CD14-positive monocyte (primary cell): ENCODE measurements around the gene BCAT1. TPM values are rescaled to one million over a fixed set of nuclear protein-coding genes. Genes with fewer than 3 reads are reported as not detected.

Source experiments
- DNase-seq, 3 donors: peaks; one replicate each; pipeline ENCODE4 v3.0.0-alpha.2; 2011 to 2022
- H2AFZ ChIP-seq: 2 replicates; pipeline ENCODE4 v1.6.0; 2012; ENCODE audit warnings: mild to moderate bottlenecking, low read depth, low read length, inconsistent platforms; ENCODE audit not compliant: insufficient read depth, poor library complexity, severe bottlenecking
- H3K27ac ChIP-seq, 2 donors: 1 replicate in 1 of 2; 2 replicates in 1 of 2; pipeline ENCODE4 v1.5.1; 2012 to 2013; ENCODE audit warnings: low read length in 2 of 2, control low read depth in 1 of 2, inconsistent platforms in 1 of 2, low read depth in 1 of 2, mild to moderate bottlenecking in 1 of 2
- H3K27me3 ChIP-seq, 2 donors: one replicate each; pipeline versions ENCODE4 v1.6.0 to v1.6.1; 2011 to 2013; ENCODE audit warnings: low read length in 2 of 2; ENCODE audit not compliant: control insufficient read depth in 2 of 2, insufficient read depth in 2 of 2
- H3K36me3 ChIP-seq, 2 donors: replicated peaks in 1 of 2; 1 replicate in 1 of 2; 2 replicates in 1 of 2; pipeline versions ENCODE4 v1.5.1 to v1.6.1; 2012 to 2013; ENCODE audit warnings: low read length in 2 of 2, control low read depth in 1 of 2, inconsistent platforms in 1 of 2, mild to moderate bottlenecking in 1 of 2; ENCODE audit not compliant: insufficient read depth in 2 of 2, control insufficient read depth in 1 of 2
- H3K4me1 ChIP-seq, 2 donors: 1 replicate in 1 of 2; 2 replicates in 1 of 2; pipeline versions ENCODE4 v1.5.1 to v1.6.1; 2012 to 2013; ENCODE audit warnings: low read length in 2 of 2, control low read depth in 1 of 2, inconsistent platforms in 1 of 2, mild to moderate bottlenecking in 1 of 2, moderate library complexity in 1 of 2; ENCODE audit not compliant: insufficient read depth in 2 of 2, control insufficient read depth in 1 of 2
- H3K4me2 ChIP-seq: replicated peaks from 2 replicates; pipeline ENCODE3; 2012; ENCODE audit warnings: low read length, moderate library complexity, mild to moderate bottlenecking; ENCODE audit not compliant: poor library complexity, severe bottlenecking; ENCODE audit errors: extremely low read depth
- H3K4me3 ChIP-seq, 3 experiments: fragments of 200-600 bp in 1 of 3; sonication (generic) in 1 of 3; replicated peaks in 1 of 3; 1 replicate in 2 of 3; 2 replicates in 1 of 3; pipeline ENCODE4 v1.5.1; 2011 to 2013; ENCODE audit warnings: low read length in 3 of 3, mild to moderate bottlenecking in 3 of 3, control low read depth in 2 of 3, low read depth in 2 of 3, inconsistent platforms in 1 of 3, moderate library complexity in 1 of 3
- H3K79me2 ChIP-seq: 2 replicates; pipeline ENCODE4 v1.6.0; 2012; ENCODE audit warnings: mild to moderate bottlenecking, control low read depth, inconsistent platforms, low read length, moderate library complexity; ENCODE audit not compliant: insufficient read depth
- H3K9ac ChIP-seq: 2 replicates; pipeline ENCODE4 v1.6.0; 2017; ENCODE audit warnings: low read length, mild to moderate bottlenecking; ENCODE audit not compliant: insufficient read depth, poor library complexity, severe bottlenecking
- H3K9me3 ChIP-seq, 2 donors: replicated peaks in 1 of 2; 1 replicate in 1 of 2; 2 replicates in 1 of 2; pipeline versions ENCODE4 v1.5.1 to v1.6.1; 2012 to 2013; ENCODE audit warnings: low read length in 2 of 2, control low read depth in 1 of 2; ENCODE audit not compliant: control insufficient read depth in 1 of 2, insufficient read depth in 1 of 2
- H4K20me1 ChIP-seq: 2 replicates; pipeline ENCODE4 v1.6.0; 2012; ENCODE audit warnings: mild to moderate bottlenecking, low read length, control low read depth, moderate library complexity; ENCODE audit not compliant: insufficient read depth
- H3K27ac Mint-ChIP-seq, 7 donors: one replicate each; pipeline ENCODE4 v1.8.0; 2020; ENCODE audit warnings: mild to moderate bottlenecking in 7 of 7, mixed read lengths in 7 of 7, moderate library complexity in 6 of 7, inconsistent platforms in 2 of 7
- H3K27me3 Mint-ChIP-seq, 3 donors: one replicate each; pipeline ENCODE4 v1.8.0; 2021 to 2022; ENCODE audit warnings: low read depth in 3 of 3, mild to moderate bottlenecking in 3 of 3, mixed read lengths in 3 of 3, moderate library complexity in 3 of 3, inconsistent platforms in 1 of 3
- H3K36me3 Mint-ChIP-seq, 2 donors: one replicate each; pipeline ENCODE4 v1.8.0; 2020; ENCODE audit warnings: mixed read lengths in 2 of 2, inconsistent platforms in 1 of 2, mild to moderate bottlenecking in 1 of 2
- H3K4me1 Mint-ChIP-seq: one replicate; pipeline ENCODE4 v1.8.0; 2020; ENCODE audit warnings: mild to moderate bottlenecking, mixed read lengths
- H3K4me3 Mint-ChIP-seq, 2 donors: one replicate each; pipeline ENCODE4 v1.8.0; 2020; ENCODE audit warnings: mild to moderate bottlenecking in 2 of 2, mixed read lengths in 2 of 2, moderate library complexity in 1 of 2
- H3K9me3 Mint-ChIP-seq, 7 donors: one replicate each; pipeline ENCODE4 v1.8.0; 2020 to 2022; ENCODE audit warnings: mixed read lengths in 7 of 7, mild to moderate bottlenecking in 6 of 7, moderate library complexity in 6 of 7, inconsistent platforms in 2 of 7
- WGBS: methylation state at CpG from one replicate; pipeline ENCODE4 v1.1.5; 2013; ENCODE audit warnings: missing lambda C conversion rate; ENCODE audit not compliant: insufficient coverage; 5-methylcytosine and 5-hydroxymethylcytosine counted together
- intact Hi-C, 2 donors: fragments of 100-400 bp; cut with micrococcal nuclease; formaldehyde crosslinking; loops; one replicate each; pipeline versions ENCODE4 v1.15.0 to v1.15.1; 2023
- polyA plus RNA-seq, 3 donors: library from polyadenylated mRNA; depleted of rRNA in 1 of 3; unstranded in 2 of 3; stranded (reverse) in 1 of 3; fragments of 300-500 nt in 2 of 3; fragments of >200 nt in 1 of 3; fragmentation: Illumina TruSeq in 2 of 3; gene quantifications; 1 replicate in 2 of 3; 2 replicates in 1 of 3; pipeline ENCODE4 v1.2.3, GENCODE V29; 2012 to 2021
- TF ChIP-seq, protein P1 (sequence below): fragments of 200-600 bp; IDR thresholded peaks from one replicate; pipeline ENCODE4 v1.8.0; 2022; ENCODE audit warnings: antibody characterized with exemption, mild to moderate bottlenecking

BCAT1 gene
- polyA plus RNA-seq, 3 donors = 3.5 to 16.9 (median 15.2) TPM

DNA sequence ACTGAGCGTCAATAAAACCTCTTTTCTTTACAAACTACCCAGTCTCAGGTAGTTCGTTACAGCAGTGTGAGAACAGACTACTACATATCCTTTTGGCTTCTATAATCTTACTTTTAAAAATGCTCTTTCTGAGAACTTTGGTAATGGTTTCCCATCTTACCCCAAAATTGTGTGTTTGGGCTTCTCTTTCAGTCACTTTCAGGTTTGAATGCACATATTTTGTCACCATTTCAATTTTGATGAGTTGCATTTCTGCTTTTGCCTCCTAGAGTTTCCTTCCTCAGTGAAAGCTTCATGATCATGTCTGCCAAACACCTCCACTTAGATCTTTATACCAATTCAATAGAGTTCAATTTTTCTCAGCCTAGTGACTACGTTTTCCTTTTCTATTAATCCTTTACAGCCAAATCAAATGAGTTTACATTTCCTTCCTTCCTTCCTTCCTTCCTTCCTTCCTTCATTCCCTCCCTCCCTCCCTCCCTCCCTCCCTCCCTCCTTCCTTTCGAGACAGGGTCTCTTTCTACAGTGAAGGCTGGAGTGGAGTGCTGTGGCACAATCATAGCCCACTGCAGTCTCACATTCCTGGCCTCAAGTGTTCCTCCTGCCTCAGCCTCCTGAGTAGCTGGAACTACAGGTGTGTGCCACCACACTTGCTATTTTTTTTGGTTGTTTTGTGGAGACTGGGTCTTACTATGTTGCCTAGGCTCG lies 124.9 kb downstream of the BCAT1 start:
- Mint-ChIP-seq H3K27ac (peak overlapping the region in 4 of 7 donors; percentile 8 to 76 (median 38)), H3K4me3 (no peak overlapping the region)
- intact Hi-C loops = no loop called here

DNA sequence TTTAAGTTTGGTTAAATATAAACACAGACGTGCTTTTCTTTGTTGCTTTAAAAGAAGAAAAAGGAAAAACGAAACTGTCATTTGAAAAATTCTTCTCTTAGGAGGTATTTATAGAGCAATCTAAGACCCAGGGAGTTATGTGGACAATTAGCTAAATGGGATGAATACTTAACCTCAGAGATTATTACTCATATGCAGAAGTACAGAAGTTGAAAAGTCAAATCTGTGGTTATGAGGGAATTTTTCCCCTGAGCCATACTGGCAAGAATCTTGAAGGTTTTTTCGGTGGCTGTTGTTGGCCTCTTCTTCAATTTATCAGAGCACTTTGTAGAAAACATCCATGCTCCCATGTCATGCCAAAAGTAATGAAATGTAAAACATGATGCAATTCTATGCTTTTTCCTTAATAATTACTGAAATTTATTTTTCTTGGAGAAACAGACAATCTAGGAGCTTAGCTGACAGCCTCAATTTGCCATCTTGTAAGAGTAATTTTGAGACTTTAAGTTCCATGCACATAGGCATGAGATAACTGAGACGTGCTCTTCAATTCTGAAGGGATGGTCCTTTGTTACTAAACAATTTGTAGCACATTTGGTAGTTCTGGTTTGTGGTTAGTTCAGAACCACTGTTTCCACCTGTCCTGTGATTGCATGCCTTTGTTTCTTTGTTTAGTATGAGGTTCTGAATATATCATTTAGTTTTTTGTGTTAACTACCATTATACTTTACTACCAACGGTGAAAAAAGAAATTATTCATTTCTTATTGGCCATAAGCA lies 126.6 kb downstream of the BCAT1 start:
- peaks cover 7 to 9% of the 10 kb centered on the region in 2 donors for H3K4me1 ChIP-seq
- Mint-ChIP-seq H3K27ac (no peak overlapping the region), H3K9me3 (peaks cover 0 to 5% (median 0%) of the 10 kb centered on the region in 7 donors), H3K4me3 (no peak overlapping the region), H3K36me3 (peaks cover 0 to 3% of the 10 kb centered on the region in 2 donors), H3K4me1 (peaks cover 9% of the 10 kb centered on the region), H3K27me3 (no peaks in the 10 kb centered on the region)
- H3K27me3 ChIP-seq = no peaks in the 10 kb centered on the region
- WGBS = 100% methylated on average over 1 of the region's 5 CpGs
- no peaks in the 10 kb centered on the region for H4K20me1 ChIP-seq
- H3K4me2 ChIP-seq = no peak overlapping the region
- no peaks in the 10 kb centered on the region for H3K79me2 ChIP-seq
- no peak for DNase-seq
- H3K36me3 ChIP-seq = no peaks in the 10 kb centered on the region
- intact Hi-C loops = no loop called here
- H3K9ac ChIP-seq = no peak overlapping the region
- no peak overlapping the region for H3K27ac ChIP-seq
- H3K9me3 ChIP-seq = no peaks in the 10 kb centered on the region
- H2AFZ ChIP-seq = no peak overlapping the region
- TF ChIP-seq, protein P1, sequence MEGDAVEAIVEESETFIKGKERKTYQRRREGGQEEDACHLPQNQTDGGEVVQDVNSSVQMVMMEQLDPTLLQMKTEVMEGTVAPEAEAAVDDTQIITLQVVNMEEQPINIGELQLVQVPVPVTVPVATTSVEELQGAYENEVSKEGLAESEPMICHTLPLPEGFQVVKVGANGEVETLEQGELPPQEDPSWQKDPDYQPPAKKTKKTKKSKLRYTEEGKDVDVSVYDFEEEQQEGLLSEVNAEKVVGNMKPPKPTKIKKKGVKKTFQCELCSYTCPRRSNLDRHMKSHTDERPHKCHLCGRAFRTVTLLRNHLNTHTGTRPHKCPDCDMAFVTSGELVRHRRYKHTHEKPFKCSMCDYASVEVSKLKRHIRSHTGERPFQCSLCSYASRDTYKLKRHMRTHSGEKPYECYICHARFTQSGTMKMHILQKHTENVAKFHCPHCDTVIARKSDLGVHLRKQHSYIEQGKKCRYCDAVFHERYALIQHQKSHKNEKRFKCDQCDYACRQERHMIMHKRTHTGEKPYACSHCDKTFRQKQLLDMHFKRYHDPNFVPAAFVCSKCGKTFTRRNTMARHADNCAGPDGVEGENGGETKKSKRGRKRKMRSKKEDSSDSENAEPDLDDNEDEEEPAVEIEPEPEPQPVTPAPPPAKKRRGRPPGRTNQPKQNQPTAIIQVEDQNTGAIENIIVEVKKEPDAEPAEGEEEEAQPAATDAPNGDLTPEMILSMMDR = no peak
- no peak overlapping the region for H3K4me3 ChIP-seq

More for the DNA sequence above, 124.9 kb downstream of the BCAT1 start:
- no peaks in the 10 kb centered on the region for H3K36me3 ChIP-seq
- no peaks in the 10 kb centered on the region for H3K79me2 ChIP-seq
- H4K20me1 ChIP-seq = no peaks in the 10 kb centered on the region
- TF ChIP-seq, protein P1 = no peak
- no peak overlapping the region for H3K27ac ChIP-seq
- no peak overlapping the region for H3K9ac ChIP-seq
- H3K4me1 Mint-ChIP-seq = peaks cover 9% of the 10 kb centered on the region
- peaks cover 0 to 5% (median 0%) of the 10 kb centered on the region in 7 donors for H3K9me3 Mint-ChIP-seq
- H3K27me3 Mint-ChIP-seq = no peaks in the 10 kb centered on the region
- H3K4me1 ChIP-seq = peaks cover 7 to 9% of the 10 kb centered on the region in 2 donors
- no peaks in the 10 kb centered on the region for H3K9me3 ChIP-seq
- no peaks in the 10 kb centered on the region for H3K27me3 ChIP-seq
- DNase-seq = no peak
- H3K4me3 ChIP-seq = no peak overlapping the region
- no peak overlapping the region for H3K4me2 ChIP-seq
- no peak overlapping the region for H2AFZ ChIP-seq
- 100% methylated on average over 2 of the region's 5 CpGs for WGBS
- peaks cover 0 to 3% of the 10 kb centered on the region in 2 donors for H3K36me3 Mint-ChIP-seq
